Endothelial cell of umbilical vein (primary cell): Measurements from ENCODE around the gene ZMYM3.

Source experiments
- CTCF ChIP-seq, 2 donors: IDR thresholded peaks; 1 replicate in 1 of 2; 2 replicates in 1 of 2; pipeline ENCODE4 v1.5.1; 2011; ENCODE audit warnings: low read length in 2 of 2, mild to moderate bottlenecking in 2 of 2, moderate library complexity in 2 of 2, control low read depth in 1 of 2, inconsistent platforms in 1 of 2, low read depth in 1 of 2; ENCODE audit not compliant: insufficient read depth in 1 of 2; ENCODE audit errors: extremely low read depth in 1 of 2
- EZH2 ChIP-seq: IDR thresholded peaks from 2 replicates; pipeline ENCODE4 v1.6.1; 2012; ENCODE audit warnings: borderline replicate concordance, low read depth, mild to moderate bottlenecking, moderate library complexity, low read length, inconsistent platforms; ENCODE audit not compliant: severe bottlenecking
- MAX ChIP-seq: IDR thresholded peaks from 2 replicates; pipeline ENCODE4 v1.6.1; 2011; ENCODE audit not compliant: insufficient read depth, insufficient read length
- MYC ChIP-seq: IDR thresholded peaks from one replicate; pipeline ENCODE4 v1.6.1; 2011; ENCODE audit warnings: mild to moderate bottlenecking, low read depth, low read length
- POLR2A ChIP-seq: IDR thresholded peaks from 2 replicates; pipeline ENCODE4 v1.6.1; 2012; ENCODE audit warnings: low read depth, mild to moderate bottlenecking, control low read depth, low read length
- POLR2AphosphoS5 ChIP-seq: IDR thresholded peaks from 2 replicates; pipeline ENCODE4 v1.6.1; 2012; ENCODE audit warnings: low read depth, mild to moderate bottlenecking, control low read depth, low read length, moderate library complexity; ENCODE audit not compliant: insufficient read depth

GRCh38 chrX:71191248-71191647 lies 62.7 kb downstream of the ZMYM3 start:
- TF ChIP-seq EZH2 (no peak), CTCF (IDR thresholded peaks at IDR 0.05; ENCODE audit: extremely low read depth in 1 of 2, insufficient read depth in 1 of 2, low read depth in 1 of 2, low read length in 2 of 2) (no peak), MAX (no peak), POLR2AphosphoS5 (no peak), POLR2A (no peak), MYC (no peak)
